Cardiac septum (tissue), 1 donor: ENCODE results near the gene HMOX2. TPM values are rescaled to one million over a fixed set of nuclear protein-coding genes. Genes with fewer than 3 reads are reported as not detected.

Experiments used
- DNase-seq: peaks from one replicate; pipeline ENCODE4 v3.0.0-alpha.2; 2020; ENCODE audit warnings: low spot score
- intact Hi-C: fragments of 100-400 bp; cut with DNase I; formaldehyde crosslinking; loops from one replicate; pipeline ENCODE4 v1.14.0; 2022
- total RNA-seq: library from RNA; stranded (reverse); fragmentation: NEBNext Ultra II Directional; extraction: Animal tissue kit (Norgen Biotek cat#: 25700); gene quantifications from one replicate; pipeline ENCODE4 v1.2.1, GENCODE V29; 2021
- donor health status: DM: no; HTN: no; CAD: no.

HMOX2 gene
- total RNA-seq, 1 donor from 2014 or later, result 69.1 TPM

- intact Hi-C loops, result loop anchor here (2.0 kb wide), 1 partner anchor 77 kb away; the partner anchor contains the start of gene UBALD1
- no peak for DNase-seq
Measured at GRCh38 chr16:4537376-4538343, 61.5 kb downstream of the HMOX2 start.

GRCh38 chr16:4538350-4539235, 62.4 kb downstream of the HMOX2 start, which contains the start of gene CDIP1:
CDIP1 (minus strand) TSS chr16:4538773; CDS start chr16:4514130, 24,643 bp downstream.
- peak; percentile 98 for DNase-seq
- intact Hi-C loops, result loop anchor here (2.0 kb wide), 1 partner anchor 76 kb away; the partner anchor contains the start of gene UBALD1

- no peak for DNase-seq
- intact Hi-C loops, result loop anchor here (2.0 kb wide), 1 partner anchor 75 kb away; the partner anchor contains the start of gene UBALD1
Measured at GRCh38 chr16:4539716-4540284, 63.6 kb downstream of the HMOX2 start.

GRCh38 chr16:4544473-4544872, 68.3 kb downstream of the HMOX2 start:
- no peak for DNase-seq
- intact Hi-C loops, result no loop called here

GRCh38 chr16:4548124-4548523, 71.9 kb downstream of the HMOX2 start:
- intact Hi-C loops, result loop anchor here (2.0 kb wide), 1 partner anchor 41 kb away; no protein-coding TSS in a partner anchor
- DNase-seq, result no peak

GRCh38 chr16:4550591-4550990, 74.4 kb downstream of the HMOX2 start:
- intact Hi-C loops, result no loop called here
- DNase-seq, result no peak

- intact Hi-C loops, result no loop called here
- DNase-seq, result no peak
Measured at GRCh38 chr16:4552541-4552940, 76.3 kb downstream of the HMOX2 start.

- intact Hi-C loops, result no loop called here
Measured at GRCh38 chr16:4556112-4556511, 79.9 kb downstream of the HMOX2 start, which contains the start of gene C16orf96. C16orf96 (plus strand) TSS chr16:4556340; CDS start chr16:4556490, 150 bp downstream.

GRCh38 chr16:4556580-4556979, 80.4 kb downstream of the HMOX2 start:
- DNase-seq, result no peak
- intact Hi-C loops, result no loop called here

More at GRCh38 chr16:4556112-4556511, 79.9 kb downstream of the HMOX2 start, which contains the start of gene C16orf96:
- no peak for DNase-seq

GRCh38 chr16:4557973-4558372, 81.8 kb downstream of the HMOX2 start:
- intact Hi-C loops, result no loop called here
- no peak for DNase-seq

Other genes with a start within 250 kb of the HMOX2 start
- 400 TPM for gene SRL, start 234.3 kb upstream of the HMOX2 start, total RNA-seq
- gene TFAP4, start 203.4 kb upstream of the HMOX2 start, total RNA-seq, result 1.4 TPM
- 31.4 TPM for gene GLIS2, start 160.3 kb upstream of the HMOX2 start, total RNA-seq
- gene PAM16, start 125.1 kb upstream of the HMOX2 start, total RNA-seq, result 43.3 TPM
- gene VASN, start 104.5 kb upstream of the HMOX2 start, total RNA-seq, result 6.3 TPM
- 11.9 TPM for gene CORO7, start 59.8 kb upstream of the HMOX2 start, total RNA-seq
- 50.7 TPM for gene DNAJA3, start 50.5 kb upstream of the HMOX2 start, total RNA-seq
- gene NMRAL1, start 1.8 kb upstream of the HMOX2 start, total RNA-seq, result 7.3 TPM
- gene CDIP1, start 62.4 kb downstream of the HMOX2 start, total RNA-seq, result 42.1 TPM
- gene C16orf96, start 79.9 kb downstream of the HMOX2 start, total RNA-seq, result 0.11 TPM
- 25.1 TPM for gene UBALD1, start 138.5 kb downstream of the HMOX2 start, total RNA-seq
- gene MGRN1, start 148.4 kb downstream of the HMOX2 start, total RNA-seq, result 45.3 TPM
- 43.7 TPM for gene NUDT16L1, start 217.2 kb downstream of the HMOX2 start, total RNA-seq